GM21723 (cell line): ENCODE measurements around the gene NAGK.
"Not testable (repeated sequence)": the region's sequence is repeated elsewhere in the genome, so short reads cannot be mapped to it uniquely, and the experiment has no call there.

Source experiments
- ATAC-seq: cut with Tn5 transposase; IDR thresholded peaks from one replicate; pipeline ENCODE4 v1.9.1; 2021; ENCODE audit warnings: mild to moderate bottlenecking, moderate library complexity; ENCODE audit not compliant: unreplicated experiment

The NAGK gene

DNA sequence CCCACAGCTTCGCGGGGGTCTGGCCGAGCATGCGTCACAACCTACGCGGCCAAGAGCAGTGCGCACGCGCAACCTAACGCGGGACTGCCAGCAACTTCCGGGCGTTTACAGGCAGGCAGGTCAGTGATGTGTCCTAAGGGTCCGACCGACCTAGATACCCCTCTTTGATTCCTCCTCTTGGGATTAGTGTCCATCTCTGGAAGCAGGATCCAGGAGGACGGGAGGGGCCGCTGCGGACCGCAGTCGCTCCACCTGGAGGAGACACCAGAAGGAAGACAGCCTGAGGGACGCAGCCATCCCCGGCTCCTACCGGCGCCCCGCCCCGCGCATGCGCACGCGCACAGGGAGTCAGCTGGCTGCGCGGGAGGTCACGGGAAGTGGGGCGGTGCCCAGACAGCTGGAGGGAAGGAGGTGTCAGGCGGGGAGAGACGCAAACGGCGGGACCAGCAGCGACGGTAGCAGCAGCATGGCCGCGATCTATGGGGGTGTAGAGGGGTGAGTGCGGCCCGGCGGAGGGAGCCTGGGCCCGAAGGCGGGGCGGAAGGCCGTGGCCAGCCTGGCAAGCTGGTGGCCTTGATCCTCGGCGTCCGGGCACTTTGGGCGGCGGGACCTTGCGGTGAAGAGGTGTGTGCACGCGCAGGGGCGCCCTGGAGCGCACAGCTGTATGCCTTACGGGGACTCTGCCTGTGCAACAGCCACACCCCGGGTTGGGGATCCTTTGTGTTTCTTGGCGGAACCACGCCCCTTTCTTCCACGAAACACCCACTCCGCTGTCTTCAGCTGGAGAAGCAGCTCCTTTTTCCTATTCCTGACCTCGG, at the start of gene NAGK:
TSS of gene NAGK (plus strand) at position 431 of the 818 bp plus-strand sequence. CDS start at position 467, 36 bp downstream.
- peak; percentile 56 for ATAC-seq

DNA sequence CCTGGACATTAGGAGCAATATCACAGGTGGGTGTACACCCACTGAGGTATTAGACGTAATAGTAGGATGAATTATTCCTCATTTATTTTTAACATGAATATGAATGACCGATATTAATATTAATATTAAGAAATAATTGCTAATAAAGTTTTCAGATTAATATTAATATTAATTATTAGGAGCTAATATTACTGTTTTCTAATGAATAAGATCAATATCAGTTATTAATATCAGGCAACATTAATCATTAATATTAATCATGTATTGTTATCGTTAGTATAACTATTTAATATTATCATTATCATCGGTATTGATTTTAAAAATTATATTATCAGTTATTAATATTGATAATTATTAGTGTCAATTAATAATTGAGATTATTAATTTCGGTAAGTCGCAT, 48.5 kb upstream of the NAGK start:
- ATAC-seq: not testable (repeated sequence)

DNA sequence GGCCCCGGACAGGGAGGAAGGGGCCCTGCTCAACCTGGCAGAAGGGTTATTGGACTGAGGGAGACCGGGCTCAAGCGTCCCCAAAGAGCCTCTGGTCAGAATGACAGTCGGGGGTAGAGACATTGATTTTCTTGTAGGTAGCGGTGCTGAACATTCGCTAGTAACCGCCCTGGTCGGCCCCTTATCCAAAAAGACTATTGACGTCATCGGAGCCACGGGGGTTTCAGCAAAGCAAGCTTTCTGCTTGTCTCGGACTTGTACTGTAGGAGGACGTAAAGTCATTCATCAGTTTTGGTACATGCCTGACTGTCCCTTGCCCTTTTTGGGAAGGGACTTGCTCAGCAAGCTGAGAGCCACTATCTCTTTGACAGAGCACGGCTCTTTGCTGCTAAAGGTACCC, 47.1 kb upstream of the NAGK start:
- ATAC-seq: not testable (repeated sequence)

- ATAC-seq: not testable (repeated sequence)
Measured at GRCh38 chr2:71023553-71024243, 44.8 kb upstream of the NAGK start.

GRCh38 chr2:71036296-71036695, 32.2 kb upstream of the NAGK start:
- not testable (repeated sequence) for ATAC-seq

GRCh38 chr2:71042287-71042686, 26.2 kb upstream of the NAGK start:
- ATAC-seq: no peak

DNA sequence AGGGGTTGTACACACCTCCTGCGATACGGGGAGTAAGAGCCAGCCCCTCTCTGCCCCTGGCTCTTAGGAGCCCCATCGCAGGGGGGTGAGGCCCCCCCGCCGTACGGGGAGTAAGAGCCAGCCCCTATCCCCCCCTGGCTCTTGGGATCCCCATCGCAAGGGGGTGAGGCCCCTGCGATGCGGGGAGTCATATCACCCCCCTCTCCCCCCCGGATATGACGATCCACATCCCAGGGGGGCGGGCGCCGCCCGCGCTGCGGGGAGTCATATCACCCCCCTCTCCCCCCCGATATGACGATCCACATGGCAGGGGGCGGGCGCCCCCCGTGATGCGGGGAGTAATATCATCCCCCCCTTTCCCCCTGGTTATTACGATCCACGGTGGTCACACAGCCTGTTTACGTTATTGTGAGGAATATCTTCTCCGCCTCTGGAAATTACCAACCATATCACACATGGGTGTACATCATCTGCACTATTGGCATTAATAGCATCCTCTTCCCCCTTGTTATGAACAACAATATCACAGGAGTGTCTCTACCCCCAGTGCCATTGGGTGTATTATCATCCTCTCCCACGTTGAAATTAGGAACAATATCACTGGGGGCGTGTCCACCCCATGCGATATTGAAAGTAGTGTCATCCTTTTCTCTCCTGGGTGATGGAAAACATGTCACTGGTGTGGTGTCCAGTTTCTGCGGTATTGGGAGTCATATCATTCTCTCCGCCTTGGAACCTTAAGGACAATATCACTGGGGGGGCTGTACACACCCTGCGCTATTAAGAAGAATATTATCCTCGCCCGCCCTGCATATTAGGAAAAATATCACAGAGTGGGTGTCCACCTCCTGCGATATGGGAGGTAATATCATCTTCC, 24.7 kb upstream of the NAGK start:
- no peak for ATAC-seq

DNA sequence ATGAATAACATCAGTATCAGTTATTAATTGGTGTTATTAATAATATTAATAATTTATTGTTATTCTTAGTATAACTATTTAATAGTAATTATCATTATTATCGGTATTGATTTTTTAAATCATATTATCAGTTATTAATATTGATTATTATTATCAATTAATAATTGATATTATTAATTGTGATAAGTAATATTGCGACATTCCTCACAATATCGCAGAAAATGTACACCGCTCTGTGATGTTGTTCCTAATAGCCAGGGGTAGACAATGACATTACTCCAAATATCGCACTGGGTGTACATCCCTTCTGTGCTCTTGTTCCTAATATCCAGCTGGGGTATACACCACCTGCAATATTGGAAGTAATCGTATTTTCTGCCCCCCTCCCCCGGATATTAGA, 23.3 kb upstream of the NAGK start:
- no peak for ATAC-seq

DNA sequence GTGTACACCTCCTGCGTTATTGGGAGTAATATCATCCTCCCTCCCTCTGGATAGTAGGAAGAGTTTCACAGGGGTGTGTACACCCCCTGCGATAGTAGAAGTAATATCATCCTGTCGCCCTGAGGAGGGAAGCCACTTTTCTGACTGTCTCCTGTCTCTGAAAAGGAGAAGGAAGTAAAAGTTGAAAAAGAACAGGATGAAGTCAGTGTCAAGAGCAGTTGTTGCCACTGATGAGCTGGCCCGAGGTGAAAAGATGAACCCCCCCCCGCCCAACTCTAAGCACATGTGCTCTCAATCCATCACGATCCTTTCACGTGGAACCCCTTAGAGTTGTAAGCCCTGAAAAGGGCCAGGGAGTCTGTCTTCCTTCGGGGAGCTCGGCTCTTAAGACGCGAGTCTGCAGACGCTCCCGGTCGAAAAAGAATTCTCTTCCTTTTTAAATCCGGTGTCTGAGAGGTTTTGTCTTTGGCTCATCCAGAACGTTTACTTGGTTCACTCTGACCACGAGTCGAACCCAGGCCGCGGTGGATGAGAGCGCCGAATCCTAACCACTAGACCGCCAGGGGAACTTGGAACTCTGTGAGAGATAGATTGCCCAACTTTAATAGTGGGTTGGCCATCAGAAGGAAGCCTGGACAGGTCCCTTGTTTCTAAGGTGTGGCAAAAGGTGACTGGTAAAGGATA, 22.4 kb upstream of the NAGK start:
- no peak for ATAC-seq

DNA sequence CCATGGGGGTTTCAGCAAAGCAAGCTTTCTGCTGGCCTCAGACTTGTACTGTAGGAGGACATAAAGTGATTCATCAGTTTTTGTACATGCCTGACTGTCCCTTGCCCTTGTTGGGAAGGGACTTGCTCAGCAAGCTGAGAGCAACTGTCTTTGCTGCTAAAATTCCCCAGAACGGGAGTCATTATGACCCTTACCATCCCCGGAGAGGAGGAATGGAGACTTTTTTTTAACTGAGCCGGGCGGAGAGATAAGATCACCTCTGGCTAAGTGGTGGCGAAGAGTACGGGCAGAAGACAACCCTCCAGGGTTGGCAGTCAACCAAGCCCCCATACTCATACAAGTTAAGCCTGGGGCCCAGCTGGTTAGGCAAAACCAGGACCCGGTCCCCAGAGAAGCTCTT, 20.4 kb upstream of the NAGK start:
- no peak for ATAC-seq

DNA sequence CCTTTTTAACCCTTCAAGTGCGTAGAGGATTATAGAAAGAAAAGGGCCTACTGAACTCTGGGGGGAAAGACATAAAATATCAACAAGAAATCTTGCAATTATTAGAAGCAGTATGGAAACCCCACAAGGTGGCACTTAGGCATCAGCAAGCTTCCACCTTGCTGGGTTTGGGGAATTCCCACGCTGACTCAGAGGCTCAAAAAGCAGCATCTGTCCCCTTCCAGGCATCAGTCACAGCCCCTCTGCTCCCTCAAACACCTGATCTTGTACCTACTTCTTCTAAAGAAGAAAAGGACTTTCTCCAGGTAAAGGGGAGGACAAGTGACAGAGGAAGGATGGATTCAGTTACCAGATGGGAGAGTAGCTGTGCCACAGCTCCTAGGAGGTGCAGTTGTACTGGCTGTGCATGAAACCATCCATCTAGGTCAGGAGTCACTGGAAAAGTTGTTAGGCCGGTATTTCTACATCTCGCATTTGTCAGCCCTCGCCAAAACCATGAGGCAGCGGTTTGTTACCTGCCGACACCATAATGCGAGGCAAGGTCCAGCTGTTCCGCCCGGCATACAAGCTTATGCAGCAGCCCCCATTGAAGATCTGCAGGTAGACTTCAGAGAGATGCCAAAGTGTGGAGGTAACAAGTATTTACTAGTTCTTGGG, 18.6 kb upstream of the NAGK start:
- ATAC-seq: not testable (repeated sequence)

DNA sequence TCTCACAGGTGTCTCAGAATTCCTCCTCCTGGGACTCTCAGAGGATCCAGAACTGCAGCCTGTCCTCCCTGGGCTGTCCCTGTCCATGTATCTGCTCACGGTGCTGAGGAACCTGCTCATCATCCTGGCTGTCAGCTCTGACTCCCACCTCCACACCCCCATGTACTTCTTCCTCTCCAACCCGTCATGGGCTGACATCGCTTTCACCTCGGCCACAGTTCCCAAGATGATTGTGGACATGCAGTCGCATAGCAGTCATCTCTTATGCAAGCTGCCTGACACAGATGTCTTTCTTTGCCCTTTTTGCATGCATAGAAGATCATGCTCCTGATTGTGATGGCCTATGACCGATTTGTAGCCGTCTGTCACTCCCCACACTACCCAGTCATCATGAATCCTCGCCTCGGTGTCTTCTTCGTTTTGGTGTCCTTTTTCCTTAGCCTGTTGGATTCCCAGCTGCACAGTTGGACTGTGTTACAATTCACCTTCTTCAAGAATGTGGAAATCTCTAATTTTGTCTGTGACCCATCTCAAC, 13.2 kb upstream of the NAGK start:
- not testable (repeated sequence) for ATAC-seq

DNA sequence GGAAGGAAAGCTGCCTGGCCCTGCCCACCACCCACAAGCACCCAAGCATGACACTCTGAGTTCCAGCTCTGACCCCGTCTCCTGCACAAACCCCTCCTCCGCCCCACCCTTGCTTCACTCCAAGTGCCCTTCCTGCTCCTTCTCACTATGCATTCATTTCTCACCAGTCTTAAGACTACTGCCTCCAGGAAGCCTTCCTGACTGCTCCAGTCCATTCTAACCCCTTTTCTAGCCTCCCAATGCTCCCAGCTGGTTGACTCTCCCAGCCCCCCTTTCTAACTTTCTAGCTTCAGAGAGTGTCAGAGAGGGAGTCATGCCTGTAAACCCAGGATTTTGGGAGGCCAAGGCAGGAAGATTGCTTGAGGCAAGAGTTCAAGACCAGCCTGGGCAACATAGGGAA, 8.2 kb upstream of the NAGK start:
- ATAC-seq: no peak

DNA sequence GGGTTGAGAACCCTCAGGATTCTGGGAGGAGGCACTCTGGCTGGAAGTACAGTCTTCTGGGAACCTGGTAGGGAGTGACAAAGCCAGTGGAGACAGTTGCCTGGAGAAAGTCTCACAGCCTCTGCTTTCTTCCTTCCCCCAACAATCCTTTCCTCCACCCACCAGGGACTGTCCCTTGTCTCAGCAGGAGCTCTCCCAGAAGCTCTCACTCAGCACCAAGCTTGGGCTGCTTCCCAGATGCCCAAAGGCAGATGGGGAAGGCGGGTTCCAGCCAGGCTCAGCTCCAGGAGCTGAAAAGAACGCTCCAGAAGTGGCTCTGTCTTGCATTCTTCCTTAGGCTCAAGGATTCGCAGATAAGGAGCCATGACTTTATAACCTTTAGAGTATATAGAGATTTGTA, 7.6 kb upstream of the NAGK start:
- ATAC-seq: no peak

DNA sequence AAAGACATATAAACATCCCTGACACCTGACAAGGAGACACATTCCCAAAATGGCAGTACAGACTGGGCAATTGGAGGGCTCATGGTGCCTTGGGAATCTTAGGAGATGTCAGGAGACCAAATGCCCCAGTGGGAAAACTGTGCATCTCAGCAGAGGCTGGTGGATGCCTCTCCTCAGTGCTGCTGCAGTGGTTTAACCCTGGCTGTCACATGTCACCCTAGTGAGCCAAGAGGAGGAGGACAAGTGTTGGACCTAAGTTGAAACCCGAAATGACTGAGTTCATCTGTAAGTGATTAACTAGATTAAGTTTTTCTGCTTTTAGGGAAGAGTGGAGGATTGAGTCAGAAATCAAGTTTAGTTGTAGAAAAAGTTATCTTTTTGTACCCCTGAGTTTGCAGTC, 5.2 kb upstream of the NAGK start:
- no peak for ATAC-seq

GRCh38 chr2:71064110-71064611, 4.3 kb upstream of the NAGK start:
- ATAC-seq: no peak

DNA sequence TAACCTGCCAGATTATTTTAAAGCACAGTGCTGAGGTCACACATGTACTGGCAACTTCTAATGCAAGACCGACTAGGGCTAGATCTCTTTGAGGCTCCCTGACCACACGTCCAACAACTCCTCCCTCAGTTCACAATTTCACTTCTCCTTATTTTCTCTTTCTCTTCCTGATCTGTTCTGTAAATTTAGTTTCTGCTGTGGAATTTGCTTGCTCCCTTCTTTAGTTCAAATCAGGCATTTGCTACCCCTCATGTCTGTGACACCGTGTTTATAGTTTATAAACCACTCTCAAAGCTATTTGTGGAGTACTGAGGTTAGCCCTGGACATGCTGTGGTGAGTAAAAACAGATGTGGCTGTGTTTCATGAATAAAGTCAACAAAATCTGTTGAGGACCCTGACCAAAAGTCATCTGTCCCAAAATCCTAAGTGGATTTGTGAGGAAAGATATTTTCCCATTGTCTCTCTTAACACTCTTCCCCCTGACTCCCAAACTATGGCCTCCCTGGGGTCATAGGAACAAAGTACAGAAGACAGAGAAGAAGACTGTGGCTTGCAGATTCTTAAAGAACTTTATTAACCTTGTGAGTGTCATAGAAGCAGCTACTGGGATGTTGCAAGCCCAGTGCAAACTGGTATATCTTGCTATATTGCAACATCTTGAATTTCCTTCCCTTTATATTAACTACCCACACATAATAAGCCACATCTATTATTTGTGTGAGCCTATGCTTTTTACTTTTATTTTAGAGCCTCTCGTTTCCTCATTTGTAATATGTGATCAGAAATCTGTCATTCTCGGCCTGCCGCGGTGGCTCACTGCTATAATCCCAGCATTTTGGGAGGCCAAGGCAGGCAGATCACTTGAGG, 3.5 kb upstream of the NAGK start:
- ATAC-seq: peak; percentile 36

DNA sequence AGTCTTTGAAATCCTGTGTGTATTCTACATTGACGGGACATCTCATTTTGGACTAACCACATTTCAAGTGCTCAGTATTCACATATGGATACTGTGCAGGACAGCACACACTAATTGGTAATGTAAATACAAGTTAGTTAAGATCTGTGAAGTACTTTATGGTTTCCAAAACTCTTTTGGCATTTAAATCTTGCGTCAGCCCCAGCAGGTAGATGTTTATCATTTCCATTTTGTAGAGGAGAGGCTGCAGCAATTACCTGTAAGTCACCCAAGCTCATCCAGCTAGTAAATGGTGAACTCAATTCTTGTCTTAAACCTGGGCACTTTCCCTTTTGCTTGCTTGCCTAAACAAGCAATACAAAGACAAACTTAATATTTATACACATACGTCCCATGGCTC, 1.6 kb upstream of the NAGK start:
- no peak for ATAC-seq
